CD14-positive monocyte (primary cell): ENCODE results near the gene MARCHF3. TPM values are rescaled to one million over a fixed set of nuclear protein-coding genes. Genes with fewer than 3 reads are reported as not detected.

Experiments used
- DNase-seq, 3 donors: peaks; one replicate each; pipeline ENCODE4 v3.0.0-alpha.2; 2011 to 2022
- H2AFZ ChIP-seq: 2 replicates; pipeline ENCODE4 v1.6.0; 2012; ENCODE audit warnings: mild to moderate bottlenecking, low read depth, low read length, inconsistent platforms; ENCODE audit not compliant: insufficient read depth, poor library complexity, severe bottlenecking
- H3K27ac ChIP-seq, 2 donors: 1 replicate in 1 of 2; 2 replicates in 1 of 2; pipeline ENCODE4 v1.5.1; 2012 to 2013; ENCODE audit warnings: low read length in 2 of 2, control low read depth in 1 of 2, inconsistent platforms in 1 of 2, low read depth in 1 of 2, mild to moderate bottlenecking in 1 of 2
- H3K27me3 ChIP-seq, 2 donors: one replicate each; pipeline versions ENCODE4 v1.6.0 to v1.6.1; 2011 to 2013; ENCODE audit warnings: low read length in 2 of 2; ENCODE audit not compliant: control insufficient read depth in 2 of 2, insufficient read depth in 2 of 2
- H3K36me3 ChIP-seq, 2 donors: replicated peaks in 1 of 2; 1 replicate in 1 of 2; 2 replicates in 1 of 2; pipeline versions ENCODE4 v1.5.1 to v1.6.1; 2012 to 2013; ENCODE audit warnings: low read length in 2 of 2, control low read depth in 1 of 2, inconsistent platforms in 1 of 2, mild to moderate bottlenecking in 1 of 2; ENCODE audit not compliant: insufficient read depth in 2 of 2, control insufficient read depth in 1 of 2
- H3K4me1 ChIP-seq, 2 donors: 1 replicate in 1 of 2; 2 replicates in 1 of 2; pipeline versions ENCODE4 v1.5.1 to v1.6.1; 2012 to 2013; ENCODE audit warnings: low read length in 2 of 2, control low read depth in 1 of 2, inconsistent platforms in 1 of 2, mild to moderate bottlenecking in 1 of 2, moderate library complexity in 1 of 2; ENCODE audit not compliant: insufficient read depth in 2 of 2, control insufficient read depth in 1 of 2
- H3K4me2 ChIP-seq: replicated peaks from 2 replicates; pipeline ENCODE3; 2012; ENCODE audit warnings: low read length, moderate library complexity, mild to moderate bottlenecking; ENCODE audit not compliant: poor library complexity, severe bottlenecking; ENCODE audit errors: extremely low read depth
- H3K4me3 ChIP-seq, 3 experiments: fragments of 200-600 bp in 1 of 3; sonication (generic) in 1 of 3; replicated peaks in 1 of 3; 1 replicate in 2 of 3; 2 replicates in 1 of 3; pipeline ENCODE4 v1.5.1; 2011 to 2013; ENCODE audit warnings: low read length in 3 of 3, mild to moderate bottlenecking in 3 of 3, control low read depth in 2 of 3, low read depth in 2 of 3, inconsistent platforms in 1 of 3, moderate library complexity in 1 of 3
- H3K79me2 ChIP-seq: 2 replicates; pipeline ENCODE4 v1.6.0; 2012; ENCODE audit warnings: mild to moderate bottlenecking, control low read depth, inconsistent platforms, low read length, moderate library complexity; ENCODE audit not compliant: insufficient read depth
- H3K9ac ChIP-seq: 2 replicates; pipeline ENCODE4 v1.6.0; 2017; ENCODE audit warnings: low read length, mild to moderate bottlenecking; ENCODE audit not compliant: insufficient read depth, poor library complexity, severe bottlenecking
- H3K9me3 ChIP-seq, 2 donors: replicated peaks in 1 of 2; 1 replicate in 1 of 2; 2 replicates in 1 of 2; pipeline versions ENCODE4 v1.5.1 to v1.6.1; 2012 to 2013; ENCODE audit warnings: low read length in 2 of 2, control low read depth in 1 of 2; ENCODE audit not compliant: control insufficient read depth in 1 of 2, insufficient read depth in 1 of 2
- H4K20me1 ChIP-seq: 2 replicates; pipeline ENCODE4 v1.6.0; 2012; ENCODE audit warnings: mild to moderate bottlenecking, low read length, control low read depth, moderate library complexity; ENCODE audit not compliant: insufficient read depth
- H3K27ac Mint-ChIP-seq, 7 donors: one replicate each; pipeline ENCODE4 v1.8.0; 2020; ENCODE audit warnings: mild to moderate bottlenecking in 7 of 7, mixed read lengths in 7 of 7, moderate library complexity in 6 of 7, inconsistent platforms in 2 of 7
- H3K27me3 Mint-ChIP-seq, 3 donors: one replicate each; pipeline ENCODE4 v1.8.0; 2021 to 2022; ENCODE audit warnings: low read depth in 3 of 3, mild to moderate bottlenecking in 3 of 3, mixed read lengths in 3 of 3, moderate library complexity in 3 of 3, inconsistent platforms in 1 of 3
- H3K36me3 Mint-ChIP-seq, 2 donors: one replicate each; pipeline ENCODE4 v1.8.0; 2020; ENCODE audit warnings: mixed read lengths in 2 of 2, inconsistent platforms in 1 of 2, mild to moderate bottlenecking in 1 of 2
- H3K4me1 Mint-ChIP-seq: one replicate; pipeline ENCODE4 v1.8.0; 2020; ENCODE audit warnings: mild to moderate bottlenecking, mixed read lengths
- H3K4me3 Mint-ChIP-seq, 2 donors: one replicate each; pipeline ENCODE4 v1.8.0; 2020; ENCODE audit warnings: mild to moderate bottlenecking in 2 of 2, mixed read lengths in 2 of 2, moderate library complexity in 1 of 2
- H3K9me3 Mint-ChIP-seq, 7 donors: one replicate each; pipeline ENCODE4 v1.8.0; 2020 to 2022; ENCODE audit warnings: mixed read lengths in 7 of 7, mild to moderate bottlenecking in 6 of 7, moderate library complexity in 6 of 7, inconsistent platforms in 2 of 7
- WGBS: methylation state at CpG from one replicate; pipeline ENCODE4 v1.1.5; 2013; ENCODE audit warnings: missing lambda C conversion rate; ENCODE audit not compliant: insufficient coverage; 5-methylcytosine and 5-hydroxymethylcytosine counted together
- intact Hi-C, 2 donors: fragments of 100-400 bp; cut with micrococcal nuclease; formaldehyde crosslinking; loops; one replicate each; pipeline versions ENCODE4 v1.15.0 to v1.15.1; 2023
- polyA plus RNA-seq, 3 donors: library from polyadenylated mRNA; depleted of rRNA in 1 of 3; unstranded in 2 of 3; stranded (reverse) in 1 of 3; fragments of 300-500 nt in 2 of 3; fragments of >200 nt in 1 of 3; fragmentation: Illumina TruSeq in 2 of 3; gene quantifications; 1 replicate in 2 of 3; 2 replicates in 1 of 3; pipeline ENCODE4 v1.2.3, GENCODE V29; 2012 to 2021
- TF ChIP-seq, protein P1 (sequence below): fragments of 200-600 bp; IDR thresholded peaks from one replicate; pipeline ENCODE4 v1.8.0; 2022; ENCODE audit warnings: antibody characterized with exemption, mild to moderate bottlenecking

The MARCHF3 gene
- polyA plus RNA-seq, 3 donors, result 0.88 to 1.6 (median 0.96) TPM

DNA sequence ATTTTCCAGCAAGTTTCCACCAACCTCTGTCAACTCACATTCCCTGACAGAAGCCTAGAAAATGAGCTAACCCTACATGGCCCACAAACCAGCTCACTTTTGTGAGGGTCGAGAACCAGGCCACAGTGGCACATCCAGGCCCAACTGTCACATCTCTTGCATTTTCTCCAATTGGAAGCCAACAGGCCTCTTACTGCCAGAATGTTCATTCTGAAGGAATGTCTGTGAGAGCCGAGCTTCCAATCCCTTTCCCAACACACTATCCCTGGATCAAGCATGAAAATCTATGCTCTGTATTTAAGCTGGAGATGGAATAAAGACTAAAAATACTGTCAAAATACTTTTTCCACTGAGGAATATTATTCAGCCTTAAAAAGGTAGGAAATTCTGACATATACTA, 20.0 kb downstream of the MARCHF3 start:
- no peaks in the 10 kb centered on the region for H4K20me1 ChIP-seq
- no peak overlapping the region for H2AFZ ChIP-seq
- H3K27me3 ChIP-seq, result no peaks in the 10 kb centered on the region
- Mint-ChIP-seq H3K4me3 (no peak overlapping the region), H3K4me1 (peaks cover 11% of the 10 kb centered on the region), H3K9me3 (no peaks in the 10 kb centered on the region), H3K36me3 (no peaks in the 10 kb centered on the region), H3K27me3 (no peaks in the 10 kb centered on the region), H3K27ac (no peak overlapping the region)
- H3K4me3 ChIP-seq, result no peak overlapping the region
- no peaks in the 10 kb centered on the region for H3K9me3 ChIP-seq
- no peak for DNase-seq
- H3K4me1 ChIP-seq, result no peaks in the 10 kb centered on the region
- no peak overlapping the region for H3K9ac ChIP-seq
- no peaks in the 10 kb centered on the region for H3K79me2 ChIP-seq
- no peak overlapping the region for H3K27ac ChIP-seq
- no peak overlapping the region for H3K4me2 ChIP-seq
- intact Hi-C loops, result no loop called here
- no peaks in the 10 kb centered on the region for H3K36me3 ChIP-seq
- WGBS, result 100% methylated on average over 1 of the region's 2 CpGs
- TF ChIP-seq, protein P1, sequence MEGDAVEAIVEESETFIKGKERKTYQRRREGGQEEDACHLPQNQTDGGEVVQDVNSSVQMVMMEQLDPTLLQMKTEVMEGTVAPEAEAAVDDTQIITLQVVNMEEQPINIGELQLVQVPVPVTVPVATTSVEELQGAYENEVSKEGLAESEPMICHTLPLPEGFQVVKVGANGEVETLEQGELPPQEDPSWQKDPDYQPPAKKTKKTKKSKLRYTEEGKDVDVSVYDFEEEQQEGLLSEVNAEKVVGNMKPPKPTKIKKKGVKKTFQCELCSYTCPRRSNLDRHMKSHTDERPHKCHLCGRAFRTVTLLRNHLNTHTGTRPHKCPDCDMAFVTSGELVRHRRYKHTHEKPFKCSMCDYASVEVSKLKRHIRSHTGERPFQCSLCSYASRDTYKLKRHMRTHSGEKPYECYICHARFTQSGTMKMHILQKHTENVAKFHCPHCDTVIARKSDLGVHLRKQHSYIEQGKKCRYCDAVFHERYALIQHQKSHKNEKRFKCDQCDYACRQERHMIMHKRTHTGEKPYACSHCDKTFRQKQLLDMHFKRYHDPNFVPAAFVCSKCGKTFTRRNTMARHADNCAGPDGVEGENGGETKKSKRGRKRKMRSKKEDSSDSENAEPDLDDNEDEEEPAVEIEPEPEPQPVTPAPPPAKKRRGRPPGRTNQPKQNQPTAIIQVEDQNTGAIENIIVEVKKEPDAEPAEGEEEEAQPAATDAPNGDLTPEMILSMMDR, result no peak

DNA sequence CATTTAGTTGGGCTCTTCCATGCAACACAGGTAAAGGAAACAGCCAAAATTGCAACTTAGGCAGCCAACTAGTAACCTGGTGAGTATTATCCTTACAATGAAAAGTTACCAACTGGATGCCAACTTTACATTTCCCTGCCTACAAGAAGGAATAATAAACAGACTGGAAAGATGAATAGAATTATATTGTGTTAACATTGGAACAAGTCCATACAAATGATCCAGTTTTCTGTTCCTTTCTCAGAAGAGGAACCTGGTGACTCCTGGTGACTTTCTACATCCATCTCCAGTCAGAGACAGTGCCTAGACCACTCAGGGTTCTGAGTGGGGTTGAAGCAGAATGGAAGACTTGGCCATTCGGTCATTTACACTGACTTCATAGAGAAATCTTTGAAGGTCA, 20.6 kb downstream of the MARCHF3 start:
- WGBS, result no CpG with 5 or more reads among the region's 1 CpG
- no peaks in the 10 kb centered on the region for H4K20me1 ChIP-seq
- no peaks in the 10 kb centered on the region for H3K36me3 Mint-ChIP-seq
- H3K4me3 ChIP-seq, result no peak overlapping the region
- H3K27ac Mint-ChIP-seq, result no peak overlapping the region
- no peaks in the 10 kb centered on the region for H3K27me3 ChIP-seq
- no peak overlapping the region for H3K27ac ChIP-seq
- H3K79me2 ChIP-seq, result no peaks in the 10 kb centered on the region
- H3K9me3 ChIP-seq, result no peaks in the 10 kb centered on the region
- no peak overlapping the region for H3K4me2 ChIP-seq
- no peaks in the 10 kb centered on the region for H3K4me1 ChIP-seq
- no peak overlapping the region for H2AFZ ChIP-seq
- no peak for DNase-seq
- no peak overlapping the region for H3K4me3 Mint-ChIP-seq
- H3K4me1 Mint-ChIP-seq, result peaks cover 11% of the 10 kb centered on the region
- H3K9me3 Mint-ChIP-seq, result no peaks in the 10 kb centered on the region
- intact Hi-C loops, result no loop called here
- no peak overlapping the region for H3K9ac ChIP-seq
- no peaks in the 10 kb centered on the region for H3K36me3 ChIP-seq
- no peaks in the 10 kb centered on the region for H3K27me3 Mint-ChIP-seq
- TF ChIP-seq, protein P1, result no peak
